Osteoblast (primary cell): Measurements from ENCODE around the gene CCNF. TPM values are rescaled to one million over a fixed set of nuclear protein-coding genes. Genes with fewer than 3 reads are reported as not detected.

Experiments
- DNase-seq: peaks from one replicate; pipeline ENCODE4 v3.0.0; 2011; ENCODE audit warnings: low spot score, mixed read lengths; ENCODE audit not compliant: insufficient read length; ENCODE audit errors: missing footprints
- H2AFZ ChIP-seq: 2 replicates; pipeline ENCODE4 v1.6.0; 2011; ENCODE audit warnings: mild to moderate bottlenecking, low read length
- H3K27ac ChIP-seq: 2 replicates; pipeline ENCODE4 v1.5.1; 2011; ENCODE audit warnings: mild to moderate bottlenecking, low read depth, low read length, moderate library complexity
- H3K27me3 ChIP-seq: 2 replicates; pipeline ENCODE4 v1.6.0; 2012; ENCODE audit warnings: mild to moderate bottlenecking, control low read depth, inconsistent platforms, low read length, moderate library complexity; ENCODE audit not compliant: insufficient read depth
- H3K36me3 ChIP-seq: 2 replicates; pipeline ENCODE4 v1.5.1; 2011; ENCODE audit warnings: mild to moderate bottlenecking, low read length, control low read depth, moderate library complexity; ENCODE audit not compliant: insufficient read depth
- H3K4me1 ChIP-seq: 2 replicates; pipeline ENCODE4 v1.5.1; 2011; ENCODE audit warnings: mild to moderate bottlenecking, low read length, control low read depth, moderate library complexity; ENCODE audit not compliant: insufficient read depth
- H3K4me2 ChIP-seq: 2 replicates; pipeline ENCODE4 v1.6.0; 2011; ENCODE audit warnings: mild to moderate bottlenecking, low read length; ENCODE audit not compliant: insufficient read depth
- H3K4me3 ChIP-seq: fragments of 200-600 bp; sonication (generic); 3 replicates; pipeline ENCODE4 v1.5.1; 2012; ENCODE audit warnings: mild to moderate bottlenecking, low read length, inconsistent platforms; ENCODE audit not compliant: insufficient read depth
- H3K79me2 ChIP-seq: 2 replicates; pipeline ENCODE4 v1.6.0; 2012; ENCODE audit warnings: mild to moderate bottlenecking, low read length, control low read depth, inconsistent platforms; ENCODE audit not compliant: insufficient read depth
- H3K9me3 ChIP-seq: 2 replicates; pipeline ENCODE4 v1.5.1; 2011; ENCODE audit warnings: low read depth, low read length, control low read depth
- H4K20me1 ChIP-seq: 2 replicates; pipeline ENCODE4 v1.6.0; 2012; ENCODE audit warnings: mild to moderate bottlenecking, low read length, control low read depth; ENCODE audit not compliant: insufficient read depth
- total RNA-seq: library from RNA; depleted of rRNA; stranded (reverse); fragments of >200 nt; gene quantifications from 2 replicates; pipeline ENCODE4 v1.2.3, GENCODE V29; 2012
- TF ChIP-seq, protein P1 (sequence below): IDR thresholded peaks from 2 replicates; pipeline ENCODE4 v1.5.1; 2011; ENCODE audit warnings: mild to moderate bottlenecking, low read depth, low read length, moderate library complexity; ENCODE audit errors: extremely low read depth

Gene CCNF
- total RNA-seq, 1 donor: 6.9 TPM

DNA sequence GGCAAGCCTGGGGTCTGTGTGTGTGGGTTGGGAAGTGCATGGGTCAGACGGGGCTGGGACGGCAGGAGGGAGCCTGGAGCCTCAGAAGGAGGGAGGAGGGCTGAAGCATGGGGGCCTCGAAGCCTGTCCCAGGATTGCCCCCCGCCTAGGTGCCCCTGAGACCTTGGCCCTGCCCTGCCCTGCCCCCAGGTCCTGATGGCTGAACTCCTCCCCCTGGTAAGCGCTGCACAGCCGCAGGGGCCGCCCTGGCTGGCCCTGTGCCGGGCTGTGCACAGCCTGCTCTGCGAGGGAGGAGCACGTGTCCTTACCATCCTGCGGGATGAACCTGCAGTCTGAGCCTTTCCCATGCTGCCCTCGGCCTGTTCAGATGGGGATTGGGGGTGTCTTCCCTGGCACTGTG is 35.1 kb downstream of the CCNF start:
- no peaks in the 10 kb centered on the region for H3K27me3 ChIP-seq
- no peaks in the 10 kb centered on the region for H4K20me1 ChIP-seq
- no peaks in the 10 kb centered on the region for H3K9me3 ChIP-seq
- H2AFZ ChIP-seq: no peak overlapping the region
- H3K4me3 ChIP-seq: no peak overlapping the region
- H3K4me2 ChIP-seq: no peak overlapping the region
- H3K27ac ChIP-seq: no peak overlapping the region
- DNase-seq: no peak
- peaks cover 16% of the 10 kb centered on the region for H3K4me1 ChIP-seq
- TF ChIP-seq, protein P1, sequence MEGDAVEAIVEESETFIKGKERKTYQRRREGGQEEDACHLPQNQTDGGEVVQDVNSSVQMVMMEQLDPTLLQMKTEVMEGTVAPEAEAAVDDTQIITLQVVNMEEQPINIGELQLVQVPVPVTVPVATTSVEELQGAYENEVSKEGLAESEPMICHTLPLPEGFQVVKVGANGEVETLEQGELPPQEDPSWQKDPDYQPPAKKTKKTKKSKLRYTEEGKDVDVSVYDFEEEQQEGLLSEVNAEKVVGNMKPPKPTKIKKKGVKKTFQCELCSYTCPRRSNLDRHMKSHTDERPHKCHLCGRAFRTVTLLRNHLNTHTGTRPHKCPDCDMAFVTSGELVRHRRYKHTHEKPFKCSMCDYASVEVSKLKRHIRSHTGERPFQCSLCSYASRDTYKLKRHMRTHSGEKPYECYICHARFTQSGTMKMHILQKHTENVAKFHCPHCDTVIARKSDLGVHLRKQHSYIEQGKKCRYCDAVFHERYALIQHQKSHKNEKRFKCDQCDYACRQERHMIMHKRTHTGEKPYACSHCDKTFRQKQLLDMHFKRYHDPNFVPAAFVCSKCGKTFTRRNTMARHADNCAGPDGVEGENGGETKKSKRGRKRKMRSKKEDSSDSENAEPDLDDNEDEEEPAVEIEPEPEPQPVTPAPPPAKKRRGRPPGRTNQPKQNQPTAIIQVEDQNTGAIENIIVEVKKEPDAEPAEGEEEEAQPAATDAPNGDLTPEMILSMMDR: no peak
- H3K79me2 ChIP-seq: no peaks in the 10 kb centered on the region
- no peaks in the 10 kb centered on the region for H3K36me3 ChIP-seq

GRCh38 chr16:2465653-2466415 is 36.6 kb downstream of the CCNF start:
- no peaks in the 10 kb centered on the region for H3K9me3 ChIP-seq
- no peaks in the 10 kb centered on the region for H4K20me1 ChIP-seq
- H3K4me3 ChIP-seq: no peak overlapping the region
- DNase-seq: no peak
- no peaks in the 10 kb centered on the region for H3K79me2 ChIP-seq
- peaks cover 8% of the 10 kb centered on the region for H3K4me1 ChIP-seq
- no peaks in the 10 kb centered on the region for H3K36me3 ChIP-seq
- TF ChIP-seq, protein P1: peak; percentile 35
- H3K4me2 ChIP-seq: no peak overlapping the region
- no peak overlapping the region for H3K27ac ChIP-seq
- no peaks in the 10 kb centered on the region for H3K27me3 ChIP-seq
- no peak overlapping the region for H2AFZ ChIP-seq

- TF ChIP-seq, protein P1: no peak
- Histone ChIP-seq H3K4me3 (peak overlapping the region; percentile 71), H2AFZ (no peak overlapping the region), H3K79me2 (no peaks in the 10 kb centered on the region), H3K4me1 (peaks cover 8% of the 10 kb centered on the region), H4K20me1 (no peaks in the 10 kb centered on the region), H3K27me3 (no peaks in the 10 kb centered on the region), H3K27ac (no peak overlapping the region), H3K9me3 (no peaks in the 10 kb centered on the region), H3K4me2 (peak overlapping the region; percentile 87), H3K36me3 (no peaks in the 10 kb centered on the region)
- DNase-seq: no peak
Observed at GRCh38 chr16:2466667-2467527, 37.6 kb downstream of the CCNF start.

DNA sequence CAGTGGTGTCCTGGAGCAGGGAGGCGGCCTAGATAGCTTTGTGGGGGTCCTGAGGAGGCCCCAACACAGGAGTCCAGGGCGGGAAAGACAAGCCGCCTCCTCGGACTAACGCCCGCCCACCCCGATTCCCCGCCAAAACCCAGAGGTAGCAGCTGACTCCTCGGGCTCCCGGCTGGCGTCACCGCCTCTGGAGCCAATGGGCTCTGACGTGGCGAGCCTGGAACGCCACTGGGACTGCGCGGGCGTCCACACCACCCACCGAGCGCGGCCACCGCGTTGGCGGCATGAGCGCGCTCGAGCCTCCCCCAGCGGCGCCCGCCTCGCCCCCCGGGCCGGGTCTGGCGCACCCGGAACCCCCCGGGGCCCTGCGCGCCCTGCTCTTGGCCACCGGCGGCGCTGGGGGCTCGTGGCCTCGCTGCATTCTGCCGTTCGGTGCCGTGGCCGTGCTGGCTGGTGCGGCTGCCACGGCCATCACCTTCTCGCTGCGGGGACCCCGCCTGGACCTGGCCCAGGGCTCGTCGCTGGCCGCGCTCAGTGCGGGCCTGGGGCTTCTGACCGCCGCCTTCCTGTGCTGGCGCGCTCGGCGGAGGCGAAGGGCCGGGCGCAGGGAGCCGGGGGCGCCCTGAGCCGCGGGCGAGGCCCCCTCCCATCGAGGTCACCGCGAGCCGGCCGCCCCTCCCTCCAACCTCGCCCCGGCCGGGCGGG is 38.4 kb downstream of the CCNF start:
- no peaks in the 10 kb centered on the region for H3K27me3 ChIP-seq
- peak overlapping the region; percentile 71 for H3K4me3 ChIP-seq
- no peak overlapping the region for H3K27ac ChIP-seq
- H3K4me2 ChIP-seq: peak overlapping the region; percentile 87
- H3K9me3 ChIP-seq: no peaks in the 10 kb centered on the region
- no peaks in the 10 kb centered on the region for H3K79me2 ChIP-seq
- H3K36me3 ChIP-seq: no peaks in the 10 kb centered on the region
- H4K20me1 ChIP-seq: peaks cover 3% of the 10 kb centered on the region
- DNase-seq: peak; percentile 100
- peaks cover 8% of the 10 kb centered on the region for H3K4me1 ChIP-seq
- TF ChIP-seq, protein P1: no peak
- H2AFZ ChIP-seq: no peak overlapping the region
